Adrenal gland (tissue), 5 donors: Measurements from ENCODE around the gene CTAGE1.

ENCODE experiments used
- CTCF ChIP-seq, 6 experiments: fragments of 450-650 bp in 4 of 6; fragments of 200-600 bp in 2 of 6; sonication (generic) in 1 of 6; IDR thresholded peaks; 1 replicate in 5 of 6; 2 replicates in 1 of 6; pipeline versions ENCODE4 v1.5.1 to v1.8.0; 2016 to 2021; ENCODE audit warnings: antibody characterized with exemption in 6 of 6, mild to moderate bottlenecking in 2 of 6, moderate library complexity in 1 of 6
- POLR2A ChIP-seq, 2 donors: fragments of 450-650 bp; IDR thresholded peaks; one replicate each; pipeline ENCODE4 v1.6.1; 2017; ENCODE audit warnings: antibody characterized with exemption in 2 of 2, mild to moderate bottlenecking in 2 of 2, moderate library complexity in 1 of 2
- donor health status: DM: no; HTN: no; CAD: no.

GRCh38 chr18:22452226-22452668 lies 34.5 kb upstream of the CTAGE1 start:
- no peak for TF ChIP-seq POLR2A (IDR thresholded peaks at IDR 0.05)
- no peak for TF ChIP-seq CTCF (IDR thresholded peaks at IDR 0.05)
